DOHH2 (cell line): ENCODE results near the gene MZB1.

Experiments used
- H3F3A ChIP-seq: fragments of 200-600 bp; sonication (generic), shearing (Covaris generic); 2 replicates; pipeline ENCODE4 v1.6.0; 2016; ENCODE audit warnings: antibody characterized with exemption, mild to moderate bottlenecking; ENCODE audit not compliant: control insufficient read depth, insufficient read depth
- H3K27ac ChIP-seq: fragments of 200-600 bp; sonication (generic); 2 replicates; pipeline ENCODE4 v1.5.1; 2014; ENCODE audit warnings: low read depth, mild to moderate bottlenecking, low read length, moderate library complexity
- H3K27me3 ChIP-seq: fragments of 200-600 bp; sonication (generic); 2 replicates; pipeline ENCODE4 v1.6.1; 2014; ENCODE audit warnings: mild to moderate bottlenecking, low read length, mixed read lengths; ENCODE audit not compliant: control insufficient read depth
- H3K36me3 ChIP-seq: fragments of 200-600 bp; sonication (generic); 2 replicates; pipeline ENCODE4 v1.6.1; 2014; ENCODE audit warnings: mild to moderate bottlenecking, low read length, moderate library complexity, mixed read lengths; ENCODE audit not compliant: control insufficient read depth
- H3K4me1 ChIP-seq: fragments of 200-600 bp; sonication (generic); 2 replicates; pipeline ENCODE4 v1.6.1; 2014; ENCODE audit warnings: mild to moderate bottlenecking, low read length, mixed read lengths; ENCODE audit not compliant: control insufficient read depth
- H3K4me2 ChIP-seq: fragments of 200-600 bp; sonication (generic); 2 replicates; pipeline ENCODE4 v1.6.0; 2014; ENCODE audit warnings: mild to moderate bottlenecking, low read length, moderate library complexity
- H3K4me3 ChIP-seq: fragments of 200-600 bp; sonication (generic); 2 replicates; pipeline ENCODE4 v1.5.1; 2014; ENCODE audit warnings: mild to moderate bottlenecking, low read length, mixed read lengths
- H3K79me2 ChIP-seq: fragments of 200-600 bp; sonication (generic); 2 replicates; pipeline ENCODE4 v1.6.1; 2014; ENCODE audit warnings: mild to moderate bottlenecking, low read length, mixed read lengths; ENCODE audit not compliant: control insufficient read depth
- H3K9me2 ChIP-seq: fragments of 200-600 bp; sonication (generic); replicated peaks from 2 replicates; pipeline ENCODE4 v1.6.1; 2014; ENCODE audit warnings: mild to moderate bottlenecking, low read length, mixed read lengths; ENCODE audit not compliant: control insufficient read depth
- H3K9me3 ChIP-seq: fragments of 200-600 bp; sonication (generic); 2 replicates; pipeline ENCODE4 v1.6.1; 2014; ENCODE audit warnings: antibody characterized with exemption, low read length, mixed read lengths; ENCODE audit not compliant: control insufficient read depth, insufficient read depth
- H4K20me1 ChIP-seq: fragments of 200-600 bp; sonication (generic); 2 replicates; pipeline ENCODE4 v1.6.0; 2014; ENCODE audit warnings: low read depth, mild to moderate bottlenecking, antibody characterized with exemption, low read length, moderate library complexity; ENCODE audit not compliant: control insufficient read depth, insufficient read depth
- CTCF ChIP-seq: fragments of 200-600 bp; sonication (generic); IDR thresholded peaks from one replicate; pipeline ENCODE4 v1.5.1; 2014; ENCODE audit warnings: antibody characterized with exemption, mild to moderate bottlenecking, low read depth, low read length; ENCODE audit not compliant: poor library complexity, severe bottlenecking
- EZH2phosphoT487 ChIP-seq: fragments of 200-600 bp; sonication (generic); IDR thresholded peaks from 2 replicates; pipeline ENCODE4 v1.6.1; 2017; ENCODE audit warnings: borderline replicate concordance, mild to moderate bottlenecking, antibody characterized with exemption, low read length, moderate library complexity, mixed read lengths

MZB1 gene

GRCh38 chr5:139371482-139372435 lies 18.0 kb downstream of the MZB1 start:
- Histone ChIP-seq H3K4me2 (no peak overlapping the region), H3K36me3 (peaks cover 40% of the 10 kb centered on the region), H3K27me3 (no peaks in the 10 kb centered on the region), H3K9me2 (no peaks in the 10 kb centered on the region), H3K4me3 (no peak overlapping the region), H4K20me1 (no peaks in the 10 kb centered on the region), H3K79me2 (no peaks in the 10 kb centered on the region), H3K27ac (no peak overlapping the region), H3F3A (peaks cover 18% of the 10 kb centered on the region; the same call in 1 of the 2 replicates), H3K4me1 (no peaks in the 10 kb centered on the region), H3K9me3 (no peaks in the 10 kb centered on the region)
- TF ChIP-seq EZH2phosphoT487: no peak
- TF ChIP-seq CTCF: no peak

GRCh38 chr5:139369181-139369580 lies 20.5 kb downstream of the MZB1 start:
- peaks cover 23% of the 10 kb centered on the region; the same call in 1 of the 2 replicates for H3F3A ChIP-seq
- peaks cover under 1% of the 10 kb centered on the region; the same call in 1 of the 2 replicates for H3K79me2 ChIP-seq
- H3K9me3 ChIP-seq: no peaks in the 10 kb centered on the region
- no peaks in the 10 kb centered on the region for H3K27me3 ChIP-seq
- H4K20me1 ChIP-seq: no peaks in the 10 kb centered on the region
- H3K4me1 ChIP-seq: no peaks in the 10 kb centered on the region
- H3K4me3 ChIP-seq: no peak overlapping the region
- no peak overlapping the region for H3K4me2 ChIP-seq
- TF ChIP-seq CTCF (no peak), EZH2phosphoT487 (no peak)
- H3K27ac ChIP-seq: no peak overlapping the region
- H3K36me3 ChIP-seq: peaks cover 61% of the 10 kb centered on the region
- H3K9me2 ChIP-seq: no peaks in the 10 kb centered on the region

GRCh38 chr5:139368613-139369012 lies 21.1 kb downstream of the MZB1 start:
- peaks cover 6% of the 10 kb centered on the region for H3K79me2 ChIP-seq
- H3K27ac ChIP-seq: no peak overlapping the region
- H3F3A ChIP-seq: peaks cover 23% of the 10 kb centered on the region; the same call in 1 of the 2 replicates
- no peak overlapping the region for H3K4me2 ChIP-seq
- no peaks in the 10 kb centered on the region for H3K27me3 ChIP-seq
- no peaks in the 10 kb centered on the region for H3K9me3 ChIP-seq
- no peaks in the 10 kb centered on the region for H3K4me1 ChIP-seq
- H3K9me2 ChIP-seq: no peaks in the 10 kb centered on the region
- no peak overlapping the region for H3K4me3 ChIP-seq
- H3K36me3 ChIP-seq: peaks cover 67% of the 10 kb centered on the region
- H4K20me1 ChIP-seq: peaks cover 4% of the 10 kb centered on the region; the same call in 1 of the 2 replicates
- TF ChIP-seq CTCF: peak; percentile 28
- TF ChIP-seq EZH2phosphoT487: no peak
